Vagina (tissue), 2 donors: ENCODE measurements around the gene KIF3B.

Experiments
- CTCF ChIP-seq, 3 experiments: fragments of 450-650 bp in 2 of 3; fragments of 200-600 bp in 1 of 3; sonication (generic) in 1 of 3; IDR thresholded peaks; one replicate each; pipeline ENCODE4 v1.5.1; 2017 to 2019; ENCODE audit warnings: antibody characterized with exemption in 3 of 3, mild to moderate bottlenecking in 2 of 3, moderate library complexity in 2 of 3
- POLR2A ChIP-seq, 2 donors: fragments of 450-650 bp; IDR thresholded peaks; one replicate each; pipeline ENCODE4 v1.6.1; 2017; ENCODE audit warnings: antibody characterized with exemption in 2 of 2, mild to moderate bottlenecking in 2 of 2, moderate library complexity in 2 of 2
- POLR2AphosphoS5 ChIP-seq, 2 donors: sonication (generic); formaldehyde crosslinking; IDR thresholded peaks; one replicate each; pipeline ENCODE4 v1.9.0; 2017; ENCODE audit warnings: antibody characterized with exemption in 2 of 2, mild to moderate bottlenecking in 2 of 2, low read depth in 1 of 2; ENCODE audit not compliant: insufficient read depth in 1 of 2

GRCh38 chr20:32238483-32239425, 38.7 kb upstream of the KIF3B start:
- TF ChIP-seq CTCF (IDR thresholded peaks at IDR 0.05), result no peak
- no peak for TF ChIP-seq POLR2A (IDR thresholded peaks at IDR 0.05)
- no peak for TF ChIP-seq POLR2AphosphoS5 (IDR thresholded peaks at IDR 0.05; ENCODE audit: insufficient read depth in 1 of 2, low read depth in 1 of 2)
